Transverse colon (tissue), 4 donors: ENCODE data around the gene FOS. TPM values are rescaled to one million over a fixed set of nuclear protein-coding genes. Genes with fewer than 3 reads are reported as not detected.

Experiments
- DNase-seq: peaks from one replicate; pipeline ENCODE4 v3.0.0-alpha.2; 2019
- H3K27ac ChIP-seq, 4 donors: fragments of 200-600 bp; sonication (generic); 2 replicates each; pipeline ENCODE4 v1.5.1; 2016 to 2018; ENCODE audit warnings: inconsistent platforms in 4 of 4
- H3K27me3 ChIP-seq: fragments of 200-600 bp; sonication (generic); 2 replicates; pipeline ENCODE4 v1.5.1; 2017; ENCODE audit warnings: inconsistent platforms
- H3K36me3 ChIP-seq, 4 donors: fragments of 200-600 bp; sonication (generic); 2 replicates each; pipeline ENCODE4 v1.5.1; 2017 to 2019; ENCODE audit warnings: inconsistent platforms in 4 of 4
- H3K4me1 ChIP-seq, 4 donors: fragments of 200-600 bp; sonication (generic); 2 replicates each; pipeline ENCODE4 v1.5.1; 2017 to 2020; ENCODE audit warnings: inconsistent platforms in 4 of 4
- H3K4me3 ChIP-seq, 4 donors: fragments of 200-600 bp; sonication (generic); 1 replicate in 1 of 4; 2 replicates in 3 of 4; pipeline versions ENCODE4 v1.5.1 to v1.6.1; 2017 to 2019; ENCODE audit warnings: inconsistent platforms in 4 of 4
- H3K9me3 ChIP-seq, 2 donors: fragments of 200-600 bp; sonication (generic); 2 replicates each; pipeline ENCODE4 v1.5.1; 2017 to 2019; ENCODE audit warnings: inconsistent platforms in 2 of 2
- EP300 ChIP-seq: sonication (generic); formaldehyde crosslinking; IDR thresholded peaks from one replicate; pipeline ENCODE4 v1.6.1; 2017; ENCODE audit warnings: antibody characterized with exemption, low read depth
- POLR2A ChIP-seq: fragments of 450-650 bp; IDR thresholded peaks from one replicate; pipeline ENCODE4 v1.6.1; 2016; ENCODE audit warnings: antibody characterized with exemption, mild to moderate bottlenecking, moderate library complexity
- POLR2AphosphoS5 ChIP-seq, 3 donors: sonication (generic); formaldehyde crosslinking; IDR thresholded peaks; one replicate each; pipeline ENCODE4 v1.6.1; 2016; ENCODE audit warnings: antibody characterized with exemption in 3 of 3
- WGBS, 2 donors: methylation state at CpG; one replicate each; pipeline ENCODE4 v1.1.5; 2018; ENCODE audit warnings: low coverage in 1 of 2; 5-methylcytosine and 5-hydroxymethylcytosine counted together
- in situ Hi-C, 4 donors: fragments of 200-750 bp; cut with MboI; loops; one replicate each; pipeline versions ENCODE4 v1.15.0 to v1.15.1; 2017; ENCODE audit warnings: low sequenced_read_pairs in 3 of 4, low pct_ligation_motif_present in 1 of 4, low pct_unique_long_range_greater_than_20kb in 1 of 4
- intact Hi-C: fragments of 100-400 bp; cut with DNase I; formaldehyde crosslinking; loops from one replicate; pipeline ENCODE4 v1.15.1; 2023; ENCODE audit warnings: low total_unique reads
- total RNA-seq, 4 donors: library from RNA; depleted of rRNA; stranded (reverse); fragments of >200 nt; gene quantifications; one replicate each; pipeline ENCODE4 v1.1.0, GENCODE V29; 2016
- TF ChIP-seq, protein P1 (sequence below), 5 experiments: fragments of 200-600 bp in 3 of 5; fragments of 450-650 bp in 2 of 5; sonication (generic) in 3 of 5; IDR thresholded peaks; 1 replicate in 2 of 5; 2 replicates in 3 of 5; pipeline ENCODE4 v1.5.1; 2016 to 2017; ENCODE audit warnings: antibody characterized with exemption in 5 of 5, inconsistent platforms in 3 of 5, mild to moderate bottlenecking in 2 of 5, moderate library complexity in 1 of 5

FOS gene
- total RNA-seq, 4 donors from 2014 or later, result 345 to 1,356 (median 884) TPM

DNA sequence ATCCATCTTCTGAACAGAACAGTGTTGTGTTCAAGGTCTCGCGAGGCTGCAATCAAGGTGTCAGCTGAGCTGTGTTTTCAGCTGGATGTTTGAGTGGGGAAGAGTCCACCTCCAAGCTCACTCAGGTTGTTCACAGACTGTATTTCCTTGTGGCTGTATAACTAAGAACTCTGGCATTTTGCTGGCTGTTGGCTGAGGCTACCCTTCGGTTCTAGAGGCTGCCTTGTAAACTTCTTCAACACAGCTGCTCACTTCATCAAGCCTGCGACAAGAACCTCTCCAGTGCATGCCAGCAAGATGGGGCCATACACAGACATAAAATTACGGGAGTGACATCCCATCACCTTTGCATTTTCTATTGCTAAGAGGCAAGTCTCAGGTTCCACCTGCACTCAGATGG is 12.7 kb downstream of the FOS start:
- DNase-seq, result no peak
- intact Hi-C loops, result no loop called here
- Histone ChIP-seq H3K36me3 (no peaks in the 10 kb centered on the region), H3K4me1 (peaks cover 18 to 25% (median 21%) of the 10 kb centered on the region in 4 donors), H3K27ac (no peak overlapping the region), H3K4me3 (no peak overlapping the region), H3K27me3 (no peaks in the 10 kb centered on the region), H3K9me3 (no peaks in the 10 kb centered on the region)
- in situ Hi-C loops, result no loop called here
- 79 to 100% methylated on average over 2 to 5 of the region's 5 CpGs for WGBS, 2 donors
- TF ChIP-seq POLR2AphosphoS5 (IDR thresholded peaks at IDR 0.05) (no peak), POLR2A (no peak), EP300 (no peak)
- TF ChIP-seq, protein P1, sequence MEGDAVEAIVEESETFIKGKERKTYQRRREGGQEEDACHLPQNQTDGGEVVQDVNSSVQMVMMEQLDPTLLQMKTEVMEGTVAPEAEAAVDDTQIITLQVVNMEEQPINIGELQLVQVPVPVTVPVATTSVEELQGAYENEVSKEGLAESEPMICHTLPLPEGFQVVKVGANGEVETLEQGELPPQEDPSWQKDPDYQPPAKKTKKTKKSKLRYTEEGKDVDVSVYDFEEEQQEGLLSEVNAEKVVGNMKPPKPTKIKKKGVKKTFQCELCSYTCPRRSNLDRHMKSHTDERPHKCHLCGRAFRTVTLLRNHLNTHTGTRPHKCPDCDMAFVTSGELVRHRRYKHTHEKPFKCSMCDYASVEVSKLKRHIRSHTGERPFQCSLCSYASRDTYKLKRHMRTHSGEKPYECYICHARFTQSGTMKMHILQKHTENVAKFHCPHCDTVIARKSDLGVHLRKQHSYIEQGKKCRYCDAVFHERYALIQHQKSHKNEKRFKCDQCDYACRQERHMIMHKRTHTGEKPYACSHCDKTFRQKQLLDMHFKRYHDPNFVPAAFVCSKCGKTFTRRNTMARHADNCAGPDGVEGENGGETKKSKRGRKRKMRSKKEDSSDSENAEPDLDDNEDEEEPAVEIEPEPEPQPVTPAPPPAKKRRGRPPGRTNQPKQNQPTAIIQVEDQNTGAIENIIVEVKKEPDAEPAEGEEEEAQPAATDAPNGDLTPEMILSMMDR (IDR thresholded peaks at IDR 0.05), result no peak

DNA sequence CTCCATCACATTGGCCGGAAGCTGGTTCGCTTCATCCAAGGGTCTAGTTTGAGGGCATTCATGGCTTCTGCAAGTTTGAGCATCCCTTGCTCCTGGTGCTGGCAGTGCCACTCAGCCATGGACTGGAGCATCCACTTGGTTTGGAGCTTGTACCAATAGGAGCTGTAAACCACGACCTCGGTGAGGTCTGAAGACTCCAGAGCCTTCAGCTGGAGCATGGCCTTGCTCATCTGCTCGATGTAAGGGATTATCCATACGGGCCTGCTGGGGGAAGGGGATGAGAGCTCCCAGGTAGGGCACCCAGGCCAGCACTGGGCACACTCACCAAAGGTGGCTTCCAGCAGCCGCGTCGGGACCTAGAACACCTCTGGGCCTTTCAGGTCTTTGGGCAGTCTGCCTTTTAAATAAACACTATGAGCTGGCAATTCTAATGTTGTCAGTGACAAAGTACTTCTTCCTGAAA is 13.5 kb downstream of the FOS start:
- H3K9me3 ChIP-seq, result no peaks in the 10 kb centered on the region
- H3K27me3 ChIP-seq, result no peaks in the 10 kb centered on the region
- peaks cover 18 to 27% (median 23%) of the 10 kb centered on the region in 4 donors for H3K4me1 ChIP-seq
- TF ChIP-seq POLR2AphosphoS5 (IDR thresholded peaks at IDR 0.05), result no peak
- TF ChIP-seq, protein P1 (IDR thresholded peaks at IDR 0.05), result no peak
- intact Hi-C loops (no loop called here), in situ Hi-C loops (no loop called here)
- no peak overlapping the region for H3K4me3 ChIP-seq
- 72 to 78% methylated on average over 2 to 9 of the region's 9 CpGs for WGBS, 2 donors
- no peak overlapping the region for H3K27ac ChIP-seq
- H3K36me3 ChIP-seq, result no peaks in the 10 kb centered on the region
- peak; percentile 7 for DNase-seq

DNA sequence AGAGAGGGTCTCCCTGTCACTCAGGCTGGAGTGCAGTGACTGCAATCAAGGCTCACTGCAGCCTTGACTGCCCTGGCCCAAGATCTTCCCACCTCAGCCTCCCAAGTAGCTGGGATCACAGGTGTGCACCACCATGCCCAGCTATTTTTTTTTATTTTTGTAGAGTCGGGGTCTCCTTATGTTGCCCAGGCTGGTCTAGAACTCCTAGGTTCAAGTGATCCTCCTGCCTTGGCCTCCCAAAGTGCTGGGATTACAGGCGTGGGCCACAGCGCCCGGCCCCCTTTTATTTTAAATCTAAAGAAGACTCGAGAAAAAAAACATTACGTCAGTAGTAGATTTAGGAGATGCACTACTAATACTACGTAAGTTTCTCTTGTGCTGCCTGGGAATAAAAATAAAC is 14.3 kb downstream of the FOS start:
- TF ChIP-seq EP300 (no peak), POLR2AphosphoS5 (IDR thresholded peaks at IDR 0.05) (no peak), POLR2A (no peak)
- TF ChIP-seq, protein P1 (IDR thresholded peaks at IDR 0.05), result no peak
- 83 to 90% methylated on average over 7 of the region's 7 CpGs for WGBS, 2 donors
- H3K27me3 ChIP-seq, result no peaks in the 10 kb centered on the region
- H3K9me3 ChIP-seq, result no peaks in the 10 kb centered on the region
- intact Hi-C loops (no loop called here), in situ Hi-C loops (no loop called here)
- peak overlapping the region in 2 of 4 donors; percentile 92 to 98 for H3K27ac ChIP-seq
- no peaks in the 10 kb centered on the region for H3K36me3 ChIP-seq
- DNase-seq, result peak; percentile 6
- peaks cover 18 to 27% (median 23%) of the 10 kb centered on the region in 4 donors for H3K4me1 ChIP-seq
- no peak overlapping the region for H3K4me3 ChIP-seq

DNA sequence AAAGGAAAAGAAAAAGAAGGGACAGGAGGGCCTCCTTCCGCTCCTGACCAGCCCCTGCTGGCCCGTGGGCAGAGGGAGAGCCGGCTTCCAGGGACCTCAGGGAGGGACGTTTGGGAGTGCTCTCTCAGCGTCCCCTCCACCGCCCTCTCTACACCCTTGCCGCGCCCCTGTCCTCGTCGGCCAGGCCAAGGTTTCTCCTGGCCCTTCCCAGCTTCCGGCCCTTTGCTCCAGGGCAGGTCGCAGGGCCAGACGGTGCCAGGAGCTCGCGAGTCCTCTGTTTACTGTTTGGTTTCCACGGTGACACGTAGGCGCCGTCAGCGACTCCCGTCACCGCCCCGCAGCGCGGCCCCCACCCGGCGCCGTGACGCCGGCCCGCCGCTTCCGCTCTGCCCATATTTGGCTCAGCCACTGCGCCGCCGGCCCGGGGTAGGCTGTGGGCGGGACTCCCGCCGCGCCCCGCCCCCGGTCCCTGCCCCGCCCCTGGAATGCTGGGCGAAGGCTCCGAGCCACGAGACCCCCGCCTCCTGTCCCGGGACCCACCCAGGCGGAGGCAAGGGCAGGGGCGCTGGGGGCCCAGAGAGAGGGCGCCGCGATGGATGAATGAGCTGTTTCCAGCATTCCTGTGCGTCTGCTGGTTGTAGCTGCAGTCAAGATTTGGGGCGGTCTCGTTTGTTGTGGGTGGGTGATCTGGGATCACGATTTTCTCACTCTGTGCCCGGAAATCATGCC is 15.5 kb downstream of the FOS start:
- no peaks in the 10 kb centered on the region for H3K36me3 ChIP-seq
- peak overlapping the region; percentile 30 to 67 (median 46) for H3K4me3 ChIP-seq
- TF ChIP-seq, protein P1 (IDR thresholded peaks at IDR 0.05), result peak in 1 of 5 experiments; percentile 18
- TF ChIP-seq POLR2AphosphoS5 (IDR thresholded peaks at IDR 0.05) (peak; percentile 64 to 89 (median 83)), EP300 (peak; percentile 94), POLR2A (peak; percentile 75)
- peaks cover 18 to 34% (median 26%) of the 10 kb centered on the region in 4 donors for H3K4me1 ChIP-seq
- DNase-seq, result peak; percentile 97
- H3K9me3 ChIP-seq, result no peaks in the 10 kb centered on the region
- in situ Hi-C loops (no loop called here), intact Hi-C loops (no loop called here)
- H3K27me3 ChIP-seq, result no peaks in the 10 kb centered on the region
- peak overlapping the region; percentile 91 to 98 (median 92) for H3K27ac ChIP-seq
- WGBS, 2 donors, result 1 to 20% methylated on average over 2 to 16 of the region's 59 CpGs
